HG03460 (cell line): Measurements from ENCODE around the gene MAP3K10.

Experiments used
- ATAC-seq: cut with Tn5 transposase; IDR thresholded peaks from one replicate; pipeline ENCODE4 v1.9.1; 2021; ENCODE audit not compliant: unreplicated experiment

The MAP3K10 gene

GRCh38 chr19:40247735-40248262, 56.6 kb downstream of the MAP3K10 start:
- ATAC-seq, result no peak

GRCh38 chr19:40249201-40249600, 58.0 kb downstream of the MAP3K10 start:
- ATAC-seq, result no peak

- ATAC-seq, result no peak
Observed at GRCh38 chr19:40249781-40250180, 58.6 kb downstream of the MAP3K10 start.

- no peak for ATAC-seq
Observed at GRCh38 chr19:40251244-40251643, 60.0 kb downstream of the MAP3K10 start.

- ATAC-seq, result no peak
Observed at GRCh38 chr19:40251991-40252390, 60.8 kb downstream of the MAP3K10 start.

GRCh38 chr19:40252395-40252794, 61.2 kb downstream of the MAP3K10 start:
- no peak for ATAC-seq

- no peak for ATAC-seq
Observed at GRCh38 chr19:40253611-40254092, 62.4 kb downstream of the MAP3K10 start.

GRCh38 chr19:40254714-40255418, 63.6 kb downstream of the MAP3K10 start:
- no peak for ATAC-seq

- no peak for ATAC-seq
Observed at GRCh38 chr19:40255619-40256166, 64.5 kb downstream of the MAP3K10 start.

GRCh38 chr19:40256512-40256911, 65.3 kb downstream of the MAP3K10 start:
- ATAC-seq, result no peak

- ATAC-seq, result no peak
Observed at GRCh38 chr19:40257096-40257517, 65.9 kb downstream of the MAP3K10 start.

GRCh38 chr19:40261631-40262030, 70.4 kb downstream of the MAP3K10 start:
- no peak for ATAC-seq

- ATAC-seq, result no peak
Observed at GRCh38 chr19:40262422-40262821, 71.2 kb downstream of the MAP3K10 start.

- ATAC-seq, result no peak
Observed at GRCh38 chr19:40263440-40264313, 72.5 kb downstream of the MAP3K10 start.

GRCh38 chr19:40264314-40265054, 73.3 kb downstream of the MAP3K10 start:
- ATAC-seq, result no peak
